Brain microvascular endothelial cell (primary cell): ENCODE results near the gene TIMELESS.

Source experiments
- DNase-seq: peaks from one replicate; pipeline ENCODE4 v3.0.0-alpha.2; 2020
- H3K27ac ChIP-seq: fragments of 250-450 bp; sonication (Bioruptor Pico); 2 replicates; pipeline ENCODE4 v1.5.1; 2020; ENCODE audit warnings: mild to moderate bottlenecking, moderate library complexity
- H3K27me3 ChIP-seq: fragments of 250-450 bp; sonication (Bioruptor Pico); replicated peaks from 2 replicates; pipeline ENCODE4 v1.5.1; 2020; ENCODE audit warnings: mild to moderate bottlenecking
- H3K36me3 ChIP-seq: fragments of 250-450 bp; sonication (Bioruptor Pico); replicated peaks from 2 replicates; pipeline ENCODE4 v1.5.1; 2020; ENCODE audit warnings: mild to moderate bottlenecking
- H3K4me3 ChIP-seq: 2 replicates; pipeline ENCODE4 v1.5.1; 2011; ENCODE audit warnings: low read depth, mild to moderate bottlenecking, control low read depth, low read length, moderate library complexity
- CTCF ChIP-seq: IDR thresholded peaks from 2 replicates; pipeline ENCODE4 v1.5.1; 2011; ENCODE audit warnings: low read depth, mild to moderate bottlenecking, moderate library complexity, low read length, control low read depth, inconsistent platforms; ENCODE audit errors: missing control alignments
- in situ Hi-C: cut with HindIII; loops from 2 replicates; pipeline ENCODE4 v1.10.0; 2017; ENCODE audit warnings: low sequenced_read_pairs, low pct_ligation_motif_present

Gene TIMELESS

GRCh38 chr12:56488041-56488955, 39.1 kb upstream of the TIMELESS start, which contains the start of gene GLS2:
TSS of gene GLS2 (minus strand) at chr12:56488161. CDS start at chr12:56488118, 43 bp downstream.
- peaks cover 23% of the 10 kb centered on the region for H3K27me3 ChIP-seq
- no peaks in the 10 kb centered on the region for H3K36me3 ChIP-seq
- no peak for TF ChIP-seq CTCF
- DNase-seq = peak; percentile 75
- in situ Hi-C loops = no loop called here
- H3K27ac ChIP-seq = no peak within 1 kb of the TSS
- peak within 1 kb of the TSS; percentile 46 for H3K4me3 ChIP-seq

GRCh38 chr12:56487448-56488040, 38.3 kb upstream of the TIMELESS start:
- DNase-seq = no peak
- peaks cover 23% of the 10 kb centered on the region for H3K27me3 ChIP-seq
- peak overlapping the region; percentile 46 for H3K4me3 ChIP-seq
- no peaks in the 10 kb centered on the region for H3K36me3 ChIP-seq
- H3K27ac ChIP-seq = no peak overlapping the region
- TF ChIP-seq CTCF = no peak
- in situ Hi-C loops = no loop called here

GRCh38 chr12:56486694-56487093, 37.5 kb upstream of the TIMELESS start:
- DNase-seq = no peak
- in situ Hi-C loops = no loop called here
- Histone ChIP-seq H3K36me3 (no peaks in the 10 kb centered on the region), H3K4me3 (no peak overlapping the region), H3K27me3 (peaks cover 23% of the 10 kb centered on the region), H3K27ac (no peak overlapping the region)
- no peak for TF ChIP-seq CTCF

GRCh38 chr12:56484566-56484965, 35.3 kb upstream of the TIMELESS start:
- no peak for DNase-seq
- Histone ChIP-seq H3K4me3 (no peak overlapping the region), H3K27ac (no peak overlapping the region), H3K36me3 (no peaks in the 10 kb centered on the region), H3K27me3 (peaks cover 16% of the 10 kb centered on the region)
- in situ Hi-C loops = no loop called here
- TF ChIP-seq CTCF = no peak

- in situ Hi-C loops = no loop called here
- no peaks in the 10 kb centered on the region for H3K27me3 ChIP-seq
- H3K36me3 ChIP-seq = no peaks in the 10 kb centered on the region
- TF ChIP-seq CTCF = no peak
- H3K27ac ChIP-seq = no peak overlapping the region
- no peak overlapping the region for H3K4me3 ChIP-seq
- DNase-seq = no peak
Measured at GRCh38 chr12:56479625-56480024, 30.4 kb upstream of the TIMELESS start.
